Left forelimb (tissue), 1 donor: ENCODE data around the gene ELOVL2.
A peak's percentile ranks its signal among the peaks of the same experiment; 100 is the strongest.

Experiments
- DNase-seq: peaks from one replicate; pipeline ENCODE4 v3.0.0-alpha.2; 2018; ENCODE audit warnings: low spot score

ELOVL2 gene

GRCh38 chr6:10977231-10977968, 66.7 kb downstream of the ELOVL2 start:
- DNase-seq = no peak

GRCh38 chr6:10976571-10976970, 67.5 kb downstream of the ELOVL2 start:
- DNase-seq = no peak

GRCh38 chr6:10972196-10972595, 71.9 kb downstream of the ELOVL2 start:
- DNase-seq = no peak

- no peak for DNase-seq
Observed at GRCh38 chr6:10970731-10971130, 73.4 kb downstream of the ELOVL2 start.

- no peak for DNase-seq
Observed at GRCh38 chr6:10968776-10969175, 75.3 kb downstream of the ELOVL2 start.

GRCh38 chr6:10964684-10965083, 79.4 kb downstream of the ELOVL2 start:
- no peak for DNase-seq

- no peak for DNase-seq
Observed at GRCh38 chr6:10963113-10963512, 81.0 kb downstream of the ELOVL2 start.

- DNase-seq = no peak
Observed at GRCh38 chr6:10962673-10963072, 81.4 kb downstream of the ELOVL2 start.

- DNase-seq = no peak
Observed at GRCh38 chr6:10961837-10962236, 82.3 kb downstream of the ELOVL2 start.

GRCh38 chr6:10960171-10960570, 83.9 kb downstream of the ELOVL2 start:
- no peak for DNase-seq

GRCh38 chr6:10957414-10957886, 86.7 kb downstream of the ELOVL2 start:
- DNase-seq = no peak

- no peak for DNase-seq
Observed at GRCh38 chr6:10956776-10957175, 87.3 kb downstream of the ELOVL2 start.

GRCh38 chr6:10954590-10955010, 89.5 kb downstream of the ELOVL2 start:
- DNase-seq = peak; percentile 73

- DNase-seq = no peak
Observed at GRCh38 chr6:10951675-10952282, 92.3 kb downstream of the ELOVL2 start.

- DNase-seq = no peak
Observed at GRCh38 chr6:10949579-10950490, 94.3 kb downstream of the ELOVL2 start.

- no peak for DNase-seq
Observed at GRCh38 chr6:10947966-10948365, 96.1 kb downstream of the ELOVL2 start.

GRCh38 chr6:10945845-10946244, 98.3 kb downstream of the ELOVL2 start:
- no peak for DNase-seq

- no peak for DNase-seq
Observed at GRCh38 chr6:10939840-10940239, 104.3 kb downstream of the ELOVL2 start.

- DNase-seq = no peak
Observed at GRCh38 chr6:10933126-10933525, 111.0 kb downstream of the ELOVL2 start.
